Middle frontal gyrus (tissue), 1 donor: Measurements from ENCODE around the gene SCAMP4.

ENCODE experiments used
- DNase-seq: peaks from one replicate; pipeline ENCODE4 v3.0.0-alpha.2; 2015; ENCODE audit warnings: low spot score; ENCODE audit errors: extremely low spot score

SCAMP4 gene

DNA sequence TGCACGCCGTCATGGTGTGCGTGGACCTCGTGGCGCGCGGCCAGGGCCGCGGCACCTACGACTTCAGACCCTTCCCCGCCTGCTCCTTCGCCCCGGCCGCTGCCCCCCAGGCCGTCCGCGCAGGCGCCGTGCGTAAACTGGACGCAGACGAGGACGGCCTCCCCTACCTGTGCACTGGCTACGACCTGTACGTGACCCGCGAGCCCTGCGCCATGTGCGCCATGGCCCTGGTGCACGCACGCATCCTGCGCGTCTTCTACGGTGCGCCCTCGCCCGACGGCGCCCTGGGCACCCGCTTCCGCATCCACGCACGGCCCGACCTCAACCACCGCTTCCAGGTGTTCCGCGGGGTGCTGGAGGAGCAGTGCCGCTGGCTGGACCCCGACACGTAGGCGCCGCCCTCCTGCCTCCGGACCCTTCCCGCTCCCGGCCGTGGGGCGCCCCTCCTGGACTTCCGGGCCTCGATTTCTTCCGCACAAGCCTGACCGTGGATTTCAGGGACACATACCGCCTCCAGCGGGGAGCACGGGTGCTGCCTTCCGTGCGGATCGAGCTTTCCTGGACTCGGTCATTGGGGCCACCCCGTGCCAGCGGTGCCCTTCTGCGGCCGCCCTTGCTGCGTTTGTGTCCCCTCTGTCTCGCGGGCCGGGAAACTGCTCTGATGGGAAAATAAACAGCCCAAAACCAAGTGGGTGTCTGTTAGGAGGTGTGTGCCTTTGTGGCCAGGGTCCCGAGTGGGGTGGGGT is 7.7 kb downstream of the SCAMP4 start:
- DNase-seq: no peak

DNA sequence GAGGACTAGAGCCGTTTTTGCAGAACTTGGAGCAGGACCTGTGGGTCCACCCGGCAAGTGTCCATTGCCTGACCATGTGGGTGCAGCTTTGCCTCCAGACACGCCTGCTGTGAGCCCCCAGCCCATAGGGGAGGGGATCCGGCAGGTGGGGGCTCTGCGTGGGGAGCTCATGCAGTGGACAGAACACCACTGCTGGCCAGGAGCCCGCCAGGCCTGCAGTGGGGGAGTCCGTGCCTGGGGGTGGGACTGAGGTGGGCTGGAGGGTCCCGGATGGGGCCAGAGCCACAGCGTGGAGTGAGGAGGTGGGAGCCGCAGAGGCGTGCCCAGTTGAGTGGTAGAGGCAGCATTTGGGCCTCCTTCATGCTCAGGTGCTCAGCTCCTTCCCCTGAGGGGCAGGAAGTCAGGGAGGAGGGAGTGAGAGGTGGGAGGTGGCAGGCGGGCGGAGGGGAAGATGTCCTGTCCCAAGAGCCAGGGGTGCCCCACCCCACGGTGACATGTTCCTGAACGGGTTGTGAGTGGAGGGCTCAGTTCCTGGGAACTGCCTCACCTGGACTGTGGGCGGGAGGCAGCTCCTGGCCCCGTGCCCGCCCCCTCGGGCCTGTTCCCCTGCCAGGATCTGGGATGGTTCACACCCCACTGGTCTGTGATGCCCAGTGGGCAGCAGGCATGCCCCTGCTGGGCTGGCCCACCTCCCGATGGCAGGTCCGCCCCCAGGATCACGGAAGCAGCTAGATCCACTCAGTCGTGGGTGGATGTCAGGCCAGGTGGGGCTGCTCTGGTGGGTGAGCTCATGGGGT is 8.8 kb downstream of the SCAMP4 start:
- no peak for DNase-seq

DNA sequence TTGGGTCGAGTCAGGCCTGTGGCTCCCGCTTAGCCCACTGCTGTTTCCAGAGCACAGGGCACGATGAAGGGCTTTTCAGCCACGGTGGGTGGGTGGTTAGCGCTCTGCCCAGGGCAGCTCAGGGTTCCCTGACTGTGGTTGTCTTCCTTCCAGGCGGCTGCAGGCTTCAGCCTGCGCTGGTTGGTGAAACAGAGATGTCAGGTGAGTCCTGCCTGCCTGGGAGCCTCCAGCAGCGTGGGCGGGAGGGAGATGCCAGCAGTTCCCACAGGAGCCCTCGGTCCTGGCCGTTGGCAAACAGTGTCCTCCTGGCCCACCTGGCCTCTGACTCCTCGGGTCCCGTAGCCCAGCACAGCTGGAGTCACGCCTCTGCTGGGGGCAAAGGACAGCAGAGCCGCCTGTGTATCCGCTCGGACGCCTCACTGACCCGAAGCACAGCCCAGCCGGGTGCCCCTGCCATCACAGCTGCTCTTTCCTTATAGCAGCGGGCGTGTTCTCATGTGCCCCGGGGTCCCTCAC is 9.7 kb downstream of the SCAMP4 start:
- no peak for DNase-seq

DNA sequence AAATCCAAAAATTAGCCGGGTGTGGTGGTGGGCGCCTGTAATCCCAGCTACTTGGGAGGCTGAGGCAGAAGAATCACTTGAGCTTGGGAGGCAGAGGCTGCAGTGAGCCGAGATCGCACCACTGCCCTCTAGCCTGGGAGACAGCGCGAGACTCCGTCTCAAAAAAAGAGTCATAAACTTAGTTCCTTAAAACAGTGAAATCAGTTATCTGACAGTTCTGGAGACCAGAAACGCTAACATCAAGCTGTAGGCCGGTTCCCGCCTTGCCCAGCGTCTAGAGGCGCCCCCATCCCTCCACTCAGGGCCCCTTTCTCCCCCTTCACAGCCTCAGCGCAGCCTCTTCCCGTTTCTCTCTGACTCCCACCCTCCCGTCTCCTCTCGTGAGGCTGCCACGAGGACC is 11.9 kb downstream of the SCAMP4 start:
- DNase-seq: no peak

DNA sequence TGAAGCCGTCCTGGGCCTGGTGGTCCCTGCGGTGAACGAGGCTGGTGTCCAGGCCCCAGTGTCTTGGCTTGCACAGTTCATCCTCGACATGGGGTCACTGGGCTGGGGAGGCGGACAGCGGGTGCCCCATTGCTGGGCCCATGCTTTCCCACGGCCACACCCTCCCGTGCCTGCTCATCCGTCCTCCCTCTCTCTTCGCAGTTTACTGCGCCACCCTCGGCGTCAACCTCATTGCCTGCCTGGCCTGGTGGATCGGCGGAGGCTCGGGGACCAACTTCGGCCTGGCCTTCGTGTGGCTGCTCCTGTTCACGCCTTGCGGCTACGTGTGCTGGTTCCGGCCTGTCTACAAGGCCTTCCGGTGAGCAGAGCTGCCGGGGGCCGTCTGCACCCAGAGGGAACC is 12.7 kb downstream of the SCAMP4 start:
- no peak for DNase-seq

DNA sequence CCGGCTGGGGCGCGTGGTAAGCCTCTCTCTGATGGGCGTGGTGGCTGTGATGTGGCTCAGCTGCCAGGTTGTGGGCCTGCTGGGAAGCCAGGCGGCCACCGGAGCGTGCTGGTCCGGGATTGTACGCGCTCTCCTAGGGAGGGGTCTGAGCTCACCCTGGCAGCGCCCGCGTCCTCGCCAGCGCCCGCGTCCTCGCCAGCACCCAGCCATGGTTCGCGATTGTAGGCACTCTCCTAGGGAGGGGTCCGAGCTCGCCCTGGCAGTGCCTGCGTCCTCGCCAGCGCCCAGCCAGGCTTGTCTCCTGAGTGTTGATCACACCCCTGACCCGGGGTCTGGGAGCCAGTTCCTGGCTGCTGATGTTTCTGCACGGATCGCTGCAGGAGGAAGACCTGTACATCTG is 13.8 kb downstream of the SCAMP4 start:
- no peak for DNase-seq

DNA sequence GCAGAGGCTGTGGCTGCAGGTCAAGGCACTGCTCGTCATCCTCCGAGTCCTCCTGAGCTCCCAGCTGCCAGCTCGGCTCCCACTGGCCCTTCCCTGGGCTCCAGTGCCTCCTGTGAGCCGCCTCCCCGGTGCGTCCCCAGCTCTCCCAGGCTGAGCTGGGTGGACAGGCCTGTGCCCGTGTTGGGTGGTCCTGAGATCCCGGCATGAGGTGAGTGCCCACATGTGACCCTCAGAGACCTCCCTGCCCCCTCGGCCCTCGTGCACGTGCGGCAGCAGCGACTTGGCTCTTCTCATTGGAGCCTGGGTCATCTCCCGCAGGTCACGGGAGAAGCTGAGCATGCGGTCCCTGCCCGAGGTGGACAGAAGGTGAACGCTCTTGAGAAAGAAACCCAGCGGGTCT is 15.4 kb downstream of the SCAMP4 start:
- DNase-seq: no peak

DNA sequence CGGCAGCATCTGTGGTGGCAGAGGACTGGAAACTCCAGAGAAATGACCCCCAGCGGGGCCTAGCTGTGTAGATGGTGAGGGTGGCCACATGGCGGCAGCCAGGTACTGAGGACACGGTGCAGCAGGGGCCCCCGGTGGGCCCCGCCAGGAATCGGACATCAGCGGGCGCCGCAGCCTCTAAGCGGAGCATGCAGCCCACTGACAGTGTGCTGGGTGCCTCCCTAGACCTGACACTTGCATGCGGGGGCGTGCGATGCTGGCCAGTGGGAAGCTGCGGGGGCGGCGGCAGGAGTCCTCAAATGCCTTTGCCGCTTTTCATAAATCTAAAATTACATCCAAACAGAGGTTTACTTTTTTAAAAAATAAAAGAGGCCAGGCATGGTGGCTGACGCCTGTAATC is 16.1 kb downstream of the SCAMP4 start:
- DNase-seq: no peak

DNA sequence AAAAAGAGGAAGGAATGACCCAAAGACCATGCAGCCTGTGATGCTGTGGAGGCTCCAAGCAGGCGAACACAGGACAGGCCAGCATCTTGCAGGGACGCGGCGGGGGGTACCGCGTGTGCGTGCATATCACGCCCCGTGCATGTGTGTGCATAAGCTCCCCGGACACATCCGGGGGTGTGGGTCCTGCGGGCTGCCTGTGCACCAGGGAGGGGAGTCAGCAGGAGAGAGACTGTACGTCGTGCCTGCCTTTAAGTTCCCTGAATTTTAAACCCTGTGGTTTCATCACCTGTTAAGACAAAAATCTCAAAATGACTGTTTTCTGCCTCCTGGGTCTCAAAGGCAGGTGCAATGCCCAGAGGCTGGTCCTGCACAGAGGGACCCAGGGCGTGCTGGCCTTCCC is 16.6 kb downstream of the SCAMP4 start:
- DNase-seq: no peak

DNA sequence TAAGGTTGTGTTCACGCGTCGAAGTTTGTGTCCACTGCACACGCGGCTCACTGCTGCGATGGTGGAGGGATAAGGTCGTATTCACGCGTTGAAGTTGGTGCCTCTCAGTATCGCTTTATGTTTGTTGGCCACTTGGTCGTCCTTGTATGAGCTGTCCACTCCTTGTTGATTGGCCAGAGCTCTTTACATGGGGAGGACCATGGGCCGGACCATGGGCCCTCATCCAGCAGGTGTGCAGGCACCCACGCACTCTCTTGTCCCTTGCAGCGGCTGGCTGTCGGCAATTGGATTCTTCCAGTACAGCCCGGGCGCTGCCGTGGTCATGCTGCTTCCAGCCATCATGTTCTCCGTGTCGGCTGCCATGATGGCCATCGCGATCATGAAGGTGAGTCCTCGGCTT is 17.6 kb downstream of the SCAMP4 start:
- DNase-seq: no peak

DNA sequence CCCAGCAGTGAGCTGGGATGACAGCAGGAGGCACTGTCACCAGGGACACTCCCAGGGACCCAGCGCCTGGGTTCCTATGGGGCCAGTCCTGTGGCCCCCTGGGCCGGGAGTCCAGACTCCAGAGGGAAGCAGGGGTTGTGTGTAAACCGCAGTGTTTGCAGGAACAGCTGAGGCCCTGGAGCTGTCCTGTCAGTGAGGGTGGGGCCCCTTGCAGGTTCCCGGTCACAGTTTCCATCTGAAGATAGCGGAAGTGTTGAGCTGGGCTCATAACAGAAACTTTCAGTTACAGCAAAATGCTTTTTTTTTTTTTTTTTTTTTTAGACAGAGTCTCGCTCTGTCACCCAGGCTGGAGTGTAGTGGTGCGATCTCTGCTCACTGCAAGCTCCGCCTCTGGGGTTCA is 18.1 kb downstream of the SCAMP4 start:
- no peak for DNase-seq

DNA sequence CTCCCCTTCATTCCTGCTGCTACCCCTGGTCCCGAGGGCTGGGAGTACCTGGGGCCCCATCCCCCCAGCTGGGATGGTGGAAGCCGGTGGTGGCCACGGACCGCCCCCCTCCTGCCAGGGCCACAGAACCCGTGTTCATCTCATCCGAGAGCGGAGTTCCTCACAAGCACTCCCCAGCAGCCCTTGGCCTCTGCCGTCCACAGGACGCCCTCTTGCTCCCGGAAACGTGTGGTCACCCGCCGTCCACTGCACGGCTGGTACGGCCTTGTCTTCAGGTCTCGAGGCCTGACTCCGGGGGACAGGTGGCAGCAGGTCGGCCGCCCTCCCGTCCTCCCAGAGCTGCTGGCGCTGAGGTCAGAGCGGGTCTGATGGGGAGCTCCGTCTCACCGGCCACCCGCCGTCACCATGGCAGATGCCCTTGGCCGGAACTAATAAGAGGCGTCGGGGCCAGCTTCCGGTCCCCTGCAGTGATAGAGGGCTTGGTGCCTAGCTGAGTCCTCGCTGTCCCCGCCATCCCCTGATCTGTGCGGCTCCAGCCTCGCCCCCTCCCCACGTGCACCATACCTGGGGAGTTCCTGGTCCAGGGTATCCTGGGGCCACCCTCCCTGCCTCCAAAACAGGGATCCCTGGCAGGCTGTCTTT is 19.2 kb downstream of the SCAMP4 start:
- no peak for DNase-seq

DNA sequence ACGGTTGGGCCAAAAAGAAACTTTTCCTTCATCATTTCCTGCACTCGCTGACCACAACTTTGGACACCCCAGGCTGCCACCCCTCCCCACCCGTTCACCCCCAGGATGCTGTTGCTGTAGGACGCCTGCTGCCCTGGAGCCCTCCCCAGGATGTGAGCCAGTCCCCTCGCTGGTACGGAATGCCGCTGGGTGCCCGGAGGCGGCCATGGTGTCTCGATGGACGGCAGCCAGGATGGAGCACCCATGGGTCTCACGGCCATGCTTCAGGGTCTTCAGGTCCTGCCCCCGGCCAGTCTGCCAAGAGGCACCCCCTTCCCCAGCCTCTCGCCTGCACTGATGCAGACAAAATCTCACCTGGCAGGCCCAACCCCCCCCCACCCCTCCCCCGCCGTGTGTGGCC is 20.3 kb downstream of the SCAMP4 start:
- DNase-seq: no peak

DNA sequence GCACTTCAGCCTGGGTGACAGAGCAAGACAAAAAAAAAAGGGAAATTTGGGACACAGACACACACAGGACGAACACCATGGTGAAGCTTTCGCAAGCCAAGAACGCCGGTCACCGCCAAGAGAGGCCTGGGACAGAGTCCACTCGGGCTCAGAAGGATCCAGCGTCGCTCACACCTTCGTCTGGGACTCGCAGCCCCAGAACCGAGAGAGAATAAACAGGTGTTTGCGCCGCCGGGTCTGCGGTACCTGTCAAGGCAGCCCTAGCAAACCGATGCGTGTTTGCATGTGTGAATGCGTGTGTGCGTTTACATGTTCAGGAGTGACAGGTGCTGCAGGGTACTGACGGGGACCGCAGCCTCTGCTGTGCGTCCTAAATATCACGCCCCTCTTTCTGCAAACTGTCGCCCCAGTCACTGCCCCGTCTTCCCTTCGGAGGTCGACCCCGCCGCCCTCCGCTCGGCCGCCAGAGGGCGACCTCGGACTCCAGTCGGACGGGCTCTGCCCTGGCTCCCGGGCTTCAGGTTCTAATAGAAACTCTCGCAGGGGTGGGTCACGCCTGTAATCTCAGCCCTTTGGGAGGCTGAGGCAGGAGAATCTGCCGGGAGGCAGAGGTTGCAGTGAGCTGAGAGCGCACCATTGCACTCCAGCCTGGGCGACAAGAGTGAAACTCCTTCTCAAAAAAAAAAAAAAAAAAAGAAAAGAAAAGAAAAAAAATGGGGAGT is 24.0 kb downstream of the SCAMP4 start:
- DNase-seq: no peak

DNA sequence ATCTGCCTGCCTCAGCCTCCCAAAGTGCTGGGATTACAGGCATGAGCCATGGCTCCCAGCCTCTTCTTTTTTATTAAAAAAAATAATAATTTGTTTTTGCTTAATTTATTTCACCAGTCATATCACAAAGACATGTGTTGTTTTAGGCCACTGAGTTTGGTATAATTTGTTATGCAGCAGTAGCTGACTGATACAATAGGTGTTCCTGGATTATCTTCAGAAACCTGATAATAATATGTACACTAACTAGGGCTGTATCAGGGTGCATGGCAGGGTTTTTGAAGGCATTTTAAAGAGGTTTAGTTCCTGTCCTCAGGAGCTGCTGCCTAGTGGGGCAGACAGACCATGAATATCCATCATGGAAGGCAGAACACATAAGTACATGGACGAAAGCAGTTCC is 26.2 kb downstream of the SCAMP4 start:
- DNase-seq: no peak

DNA sequence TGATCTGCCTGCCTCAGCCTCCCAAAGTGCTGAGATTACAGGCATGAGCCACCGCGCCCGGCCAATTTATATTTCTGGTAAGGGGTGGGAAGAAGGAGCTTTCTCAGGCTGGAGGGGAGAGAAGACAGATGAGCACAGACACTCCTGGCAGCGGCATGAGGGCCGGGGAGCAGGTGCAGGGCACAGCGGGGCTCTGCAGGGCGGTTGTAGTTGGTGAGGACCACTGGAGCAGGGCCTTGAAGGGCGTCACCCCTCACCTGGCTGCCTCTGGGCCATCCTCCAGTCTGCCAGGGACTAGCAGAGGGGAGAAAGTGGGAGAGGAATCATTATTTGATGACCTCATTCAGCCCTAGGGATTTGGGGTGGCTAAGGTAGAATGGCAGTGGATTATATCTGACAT is 27.2 kb downstream of the SCAMP4 start:
- no peak for DNase-seq

DNA sequence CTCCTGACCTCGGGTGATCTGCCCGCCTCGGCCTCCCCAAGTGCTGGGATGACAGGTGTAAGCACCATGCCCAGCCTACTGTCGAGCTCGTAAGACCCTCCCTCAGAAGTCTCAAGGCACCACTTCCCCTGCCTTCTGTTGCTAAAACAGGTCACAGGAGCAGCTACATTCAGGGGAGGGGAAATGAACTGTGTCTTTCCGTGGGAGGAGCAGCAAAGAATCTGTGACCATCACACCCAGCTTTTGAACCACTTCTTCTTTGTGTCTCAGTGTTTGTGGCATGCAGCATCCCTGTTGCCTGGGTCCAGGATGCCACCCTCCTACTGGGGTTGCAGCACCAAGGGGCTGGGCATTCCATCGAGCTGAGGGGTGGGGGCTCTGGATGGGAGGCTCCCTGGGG is 28.0 kb downstream of the SCAMP4 start:
- no peak for DNase-seq

DNA sequence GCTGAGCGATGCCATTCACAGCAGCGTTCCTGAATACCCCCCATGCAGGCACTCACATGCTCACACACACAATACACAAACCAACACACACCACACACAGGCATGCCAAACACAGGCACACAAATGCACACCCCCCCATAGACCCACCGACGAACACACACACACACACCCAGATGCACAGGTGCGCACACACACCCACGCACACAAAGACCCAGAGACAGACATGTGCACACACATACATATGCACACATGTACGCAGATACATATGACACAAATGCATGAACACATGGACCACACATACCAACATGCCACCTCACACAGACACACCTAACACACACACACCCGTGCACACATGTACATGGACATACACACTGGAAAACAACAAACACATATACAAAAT is 28.7 kb downstream of the SCAMP4 start:
- DNase-seq: no peak

DNA sequence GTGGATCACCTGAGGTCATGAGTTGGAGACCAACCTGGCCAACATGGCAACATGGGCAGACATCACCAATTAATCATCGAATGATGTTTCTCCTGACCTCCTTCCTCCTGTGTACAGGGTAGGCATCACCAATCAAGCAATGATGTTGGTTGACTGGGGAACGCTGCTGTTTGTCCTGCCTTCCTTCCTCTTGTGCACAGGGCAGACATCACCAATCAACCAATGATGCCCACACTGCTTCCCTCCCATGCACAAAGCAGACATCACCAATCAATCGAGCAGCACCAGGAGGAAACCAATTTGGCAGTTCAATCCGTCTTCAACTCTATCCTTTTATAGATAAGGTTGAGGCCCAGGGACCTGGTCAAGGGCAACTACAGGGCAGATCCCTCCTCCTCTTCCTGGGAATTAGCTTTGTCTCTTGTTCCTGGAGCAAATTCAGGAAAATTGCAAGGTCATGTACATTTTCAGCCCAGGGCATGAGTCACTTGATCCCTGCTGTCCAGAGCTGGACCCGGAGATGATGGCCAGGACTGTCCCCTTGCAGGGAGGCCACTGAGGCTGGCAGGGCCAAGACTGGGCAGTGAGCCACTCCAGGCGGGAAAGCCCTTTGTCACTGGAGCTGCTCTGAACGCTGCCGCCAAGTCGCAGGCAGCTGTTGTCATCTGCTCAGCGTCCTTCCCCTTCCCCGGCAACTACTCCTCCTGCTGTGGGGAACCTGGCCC is 30.4 kb downstream of the SCAMP4 start:
- DNase-seq: no peak

DNA sequence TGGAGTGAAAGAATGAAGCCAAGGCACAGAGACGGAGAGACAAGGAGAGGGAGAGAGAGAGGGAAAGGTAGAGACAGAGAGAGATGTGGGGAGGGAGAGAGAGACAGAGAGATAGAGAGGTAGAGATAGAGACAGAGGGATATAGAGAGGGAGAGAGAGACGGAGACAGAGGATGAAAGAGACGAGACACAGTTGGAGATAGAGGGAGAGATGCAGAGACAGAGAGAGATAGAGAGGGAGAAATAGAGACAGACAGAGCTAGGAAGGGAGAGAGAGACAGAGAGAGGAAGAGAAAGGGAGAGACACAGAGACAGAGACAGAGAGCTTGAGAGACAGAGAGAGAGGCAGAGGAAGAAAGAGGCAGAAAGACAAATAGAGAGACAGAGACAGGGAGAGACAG is 31.2 kb downstream of the SCAMP4 start:
- DNase-seq: no peak
